HuH-7.5 (cell line): ENCODE data around the gene DNAJC6.
A peak's percentile ranks its signal among the peaks of the same experiment; 100 is the strongest.
"Not testable (repeated sequence)": the region's sequence is repeated elsewhere in the genome, so short reads cannot be mapped to it uniquely, and the experiment has no call there.

Experiments used
- DNase-seq: peaks from one replicate; pipeline ENCODE4 v3.0.0; 2011; ENCODE audit warnings: low spot score

The DNAJC6 gene

GRCh38 chr1:65431111-65431705, 121.9 kb downstream of the DNAJC6 start:
- peak; percentile 28 for DNase-seq

- DNase-seq, result no peak
These were observed 123.6 kb downstream of the DNAJC6 start for GRCh38 chr1:65432918-65433317.

- DNase-seq, result no peak
These were observed 124.9 kb downstream of the DNAJC6 start for GRCh38 chr1:65434255-65434654.

GRCh38 chr1:65434760-65435159, 125.4 kb downstream of the DNAJC6 start:
- DNase-seq, result no peak

- no peak for DNase-seq
These were observed 126.6 kb downstream of the DNAJC6 start for GRCh38 chr1:65435987-65436386.

GRCh38 chr1:65437616-65438015, 128.3 kb downstream of the DNAJC6 start:
- no peak for DNase-seq

- DNase-seq, result no peak
These were observed 131.1 kb downstream of the DNAJC6 start for GRCh38 chr1:65440322-65440900.

GRCh38 chr1:65440915-65441314, 131.6 kb downstream of the DNAJC6 start:
- no peak for DNase-seq

GRCh38 chr1:65441464-65441863, 132.1 kb downstream of the DNAJC6 start:
- DNase-seq, result no peak

GRCh38 chr1:65442442-65442841, 133.1 kb downstream of the DNAJC6 start:
- DNase-seq, result no peak

- DNase-seq, result no peak
These were observed 134.3 kb downstream of the DNAJC6 start for GRCh38 chr1:65443647-65444046.

- no peak for DNase-seq
These were observed 134.8 kb downstream of the DNAJC6 start for GRCh38 chr1:65444128-65444640.

- DNase-seq, result no peak
These were observed 136.5 kb downstream of the DNAJC6 start for GRCh38 chr1:65445837-65446236.

- DNase-seq, result no peak
These were observed 140.0 kb downstream of the DNAJC6 start for GRCh38 chr1:65449214-65449823.

- DNase-seq, result not testable (repeated sequence)
These were observed 146.3 kb downstream of the DNAJC6 start for GRCh38 chr1:65455678-65456077.

GRCh38 chr1:65456481-65456880, 147.1 kb downstream of the DNAJC6 start:
- no peak for DNase-seq

- no peak for DNase-seq
These were observed 148.5 kb downstream of the DNAJC6 start for GRCh38 chr1:65457868-65458267.

- no peak for DNase-seq
These were observed 149.5 kb downstream of the DNAJC6 start for GRCh38 chr1:65458730-65459396.

GRCh38 chr1:65459397-65459768, 150.0 kb downstream of the DNAJC6 start:
- peak; percentile 23 for DNase-seq
